H1 (cell line): ENCODE results near the gene TUT1. TPM values are rescaled to one million over a fixed set of nuclear protein-coding genes. Genes with fewer than 3 reads are reported as not detected.

Source experiments
- CTCF ChIA-PET: fragments of 300-600 bp; sonication (Branson Sonifier 250); formaldehyde crosslinking; loops from one replicate; lab custom pipeline; 2021; ENCODE audit not compliant: partially characterized antibody; lab: Charles Lee
- POLR2A ChIA-PET: fragments of 300-600 bp; sonication (Branson Sonifier 250); formaldehyde crosslinking; loops from one replicate; lab custom pipeline; 2021; ENCODE audit warnings: inconsistent platforms; ENCODE audit not compliant: partially characterized antibody; lab: Charles Lee
- DNase-seq, 2 experiments: peaks; one replicate each; pipeline versions ENCODE4 v3.0.0 to v3.0.0-alpha.2; 2010 to 2022; ENCODE audit warnings: low spot score in 2 of 2, low read depth in 1 of 2, mixed read lengths in 1 of 2
- FAIRE-seq: peaks from 2 replicates; lab custom pipeline; 2011; peaks lifted over from hg19 to GRCh38; lab: Jason Lieb, UNC
- H2AFZ ChIP-seq: 2 replicates; pipeline ENCODE4 v1.8.1; 2012; ENCODE audit warnings: low read length, inconsistent platforms
- H2AK5ac ChIP-seq: 2 replicates; pipeline ENCODE4 v1.6.1; 2013; ENCODE audit warnings: low read depth, low read length
- H2BK120ac ChIP-seq: replicated peaks from 2 replicates; pipeline ENCODE3; 2013; ENCODE audit warnings: low read depth, low read length, inconsistent platforms
- H2BK12ac ChIP-seq: 2 replicates; pipeline ENCODE4 v1.6.1; 2013; ENCODE audit warnings: low read depth, low read length
- H2BK15ac ChIP-seq: 2 replicates; pipeline ENCODE4 v1.6.1; 2013; ENCODE audit warnings: low read length
- H2BK20ac ChIP-seq: 2 replicates; pipeline ENCODE4 v1.6.1; 2013; ENCODE audit warnings: low read length
- H2BK5ac ChIP-seq: 2 replicates; pipeline ENCODE4 v1.6.1; 2013; ENCODE audit warnings: low read depth, low read length
- H3K14ac ChIP-seq: 2 replicates; pipeline ENCODE4 v1.6.1; 2013; ENCODE audit warnings: inconsistent platforms; ENCODE audit not compliant: insufficient read length
- H3K18ac ChIP-seq: 2 replicates; pipeline ENCODE4 v1.6.1; 2013; ENCODE audit warnings: low read length; ENCODE audit errors: extremely low read depth
- H3K23ac ChIP-seq: 2 replicates; pipeline ENCODE4 v1.6.1; 2013; ENCODE audit warnings: inconsistent platforms; ENCODE audit not compliant: insufficient read length
- H3K23me2 ChIP-seq: 2 replicates; pipeline ENCODE4 v1.6.1; 2013; ENCODE audit warnings: low read depth, low read length
- H3K27ac ChIP-seq: 2 replicates; pipeline ENCODE4 v1.6.1; 2011; ENCODE audit warnings: low read depth, low read length, inconsistent platforms
- H3K27me3 ChIP-seq, 4 experiments: replicated peaks in 1 of 4; 1 replicate in 1 of 4; 2 replicates in 3 of 4; pipeline versions ENCODE4 v1.6.1 to v1.8.1; 2011 to 2013; ENCODE audit warnings: low read length in 3 of 4, mild to moderate bottlenecking in 3 of 4, inconsistent platforms in 2 of 4, mixed read lengths in 2 of 4, moderate library complexity in 1 of 4; ENCODE audit not compliant: control insufficient read depth in 3 of 4, insufficient read depth in 3 of 4; ENCODE audit errors: extremely low read depth in 1 of 4
- H3K36me3 ChIP-seq, 4 experiments: 2 replicates each; pipeline versions ENCODE4 v1.6.1 to v1.8.1; 2011 to 2013; ENCODE audit warnings: mild to moderate bottlenecking in 4 of 4, low read length in 3 of 4, moderate library complexity in 2 of 4, control low read depth in 1 of 4, inconsistent platforms in 1 of 4; ENCODE audit not compliant: insufficient read depth in 4 of 4, control insufficient read depth in 2 of 4
- H3K4ac ChIP-seq: replicated peaks from 2 replicates; pipeline ENCODE3; 2013; ENCODE audit warnings: low read length, low read depth, mixed read lengths, inconsistent platforms; ENCODE audit not compliant: insufficient read length
- H3K4me1 ChIP-seq, 4 experiments: replicated peaks in 1 of 4; 1 replicate in 1 of 4; 2 replicates in 3 of 4; pipeline versions ENCODE4 v1.6.1 to v1.8.1; 2011 to 2013; ENCODE audit warnings: low read length in 3 of 4, inconsistent platforms in 2 of 4, mixed read lengths in 1 of 4; ENCODE audit not compliant: insufficient read depth in 4 of 4, control insufficient read depth in 3 of 4
- H3K4me2 ChIP-seq, 2 experiments: 2 replicates each; pipeline versions ENCODE4 v1.6.1 to v1.8.1; 2011 to 2013; ENCODE audit warnings: low read depth in 2 of 2, low read length in 2 of 2, control low read depth in 1 of 2, inconsistent platforms in 1 of 2, mild to moderate bottlenecking in 1 of 2; ENCODE audit not compliant: insufficient read depth in 1 of 2
- H3K4me3 ChIP-seq, 4 experiments: fragments of 200-600, 300-600 bp in 1 of 4; sonication (generic), shearing (Covaris generic), sonication (Bioruptor Twin) in 1 of 4; 2 replicates each; pipeline versions ENCODE4 v1.5.1 to v1.8.1; 2011 to 2016; ENCODE audit warnings: low read length in 4 of 4, low read depth in 3 of 4, control low read depth in 2 of 4, inconsistent platforms in 2 of 4, mild to moderate bottlenecking in 2 of 4, mixed read lengths in 1 of 4, moderate library complexity in 1 of 4; ENCODE audit not compliant: insufficient read depth in 2 of 4; ENCODE audit errors: extremely low read depth in 1 of 4
- H3K56ac ChIP-seq: replicated peaks from 2 replicates; pipeline ENCODE3; 2013; ENCODE audit warnings: low read depth, mild to moderate bottlenecking, mixed read lengths, low read length, inconsistent platforms; ENCODE audit not compliant: insufficient read length
- H3K79me1 ChIP-seq: 2 replicates; pipeline ENCODE4 v1.6.1; 2013; ENCODE audit warnings: low read depth, low read length, control low read depth
- H3K79me2 ChIP-seq, 2 experiments: 2 replicates each; pipeline versions ENCODE4 v1.6.1 to v1.8.1; 2012 to 2013; ENCODE audit warnings: low read length in 2 of 2, mild to moderate bottlenecking in 2 of 2, inconsistent platforms in 1 of 2; ENCODE audit not compliant: insufficient read depth in 2 of 2, control insufficient read depth in 1 of 2
- H3K9ac ChIP-seq, 4 experiments: replicated peaks in 1 of 4; 1 replicate in 1 of 4; 2 replicates in 3 of 4; pipeline versions ENCODE4 v1.6.1 to v1.8.1; 2011 to 2013; ENCODE audit warnings: low read depth in 3 of 4, low read length in 3 of 4, control low read depth in 2 of 4, mild to moderate bottlenecking in 2 of 4, moderate library complexity in 2 of 4, inconsistent platforms in 1 of 4; ENCODE audit errors: extremely low read depth in 1 of 4
- H3K9me3 ChIP-seq, 2 experiments: 2 replicates each; pipeline versions ENCODE4 v1.6.1 to v1.8.1; 2012 to 2013; ENCODE audit warnings: mild to moderate bottlenecking in 2 of 2, moderate library complexity in 2 of 2, control low read depth in 1 of 2, inconsistent platforms in 1 of 2, low read depth in 1 of 2, low read length in 1 of 2, mixed read lengths in 1 of 2; ENCODE audit not compliant: insufficient read depth in 2 of 2
- H4K20me1 ChIP-seq, 2 experiments: replicated peaks in 1 of 2; 2 replicates each; pipeline versions ENCODE3 to v1.8.1; 2011 to 2013; ENCODE audit warnings: inconsistent platforms in 2 of 2, low read length in 2 of 2, mild to moderate bottlenecking in 1 of 2; ENCODE audit not compliant: insufficient read depth in 2 of 2, control insufficient read depth in 1 of 2
- H4K5ac ChIP-seq: 2 replicates; pipeline ENCODE4 v1.6.1; 2013; ENCODE audit warnings: low read length, low read depth, mixed read lengths, inconsistent platforms; ENCODE audit not compliant: insufficient read length
- H4K8ac ChIP-seq: 2 replicates; pipeline ENCODE4 v1.8.0; 2013; ENCODE audit warnings: mild to moderate bottlenecking, moderate library complexity, low read length, inconsistent platforms; ENCODE audit not compliant: insufficient read depth; ENCODE audit errors: extremely low read depth
- H4K91ac ChIP-seq: replicated peaks from 2 replicates; pipeline ENCODE3; 2013; ENCODE audit warnings: low read length, mixed read lengths, inconsistent platforms; ENCODE audit not compliant: insufficient read length
- KDM5A ChIP-seq: fragments of 200-600 bp; IDR thresholded peaks from 2 replicates; pipeline ENCODE4 v1.7.1; 2012; ENCODE audit warnings: mild to moderate bottlenecking, low read length, inconsistent platforms, mixed read lengths
- RNF2 ChIP-seq: fragments of 200-900, 300-1000 bp; sonication (generic); IDR thresholded peaks from 2 replicates; pipeline ENCODE4 v1.7.1; 2016; ENCODE audit warnings: borderline replicate concordance, low read depth, mild to moderate bottlenecking, antibody characterized with exemption, low read length; ENCODE audit not compliant: poor library complexity, severe bottlenecking; ENCODE audit errors: missing control alignments
- SAP30 ChIP-seq: fragments of 300-600 bp; sonication (generic); IDR thresholded peaks from 2 replicates; pipeline ENCODE4 v1.7.1; 2012; ENCODE audit warnings: low read length, moderate library complexity, mild to moderate bottlenecking, inconsistent platforms; ENCODE audit not compliant: insufficient read depth, insufficient replicate concordance
- WGBS, 2 experiments: shearing (Covaris generic) in 1 of 2; methylation state at CpG; one replicate each; pipeline versions ENCODE4 v1.1.6 to v1.1.7; 2013 to 2015; ENCODE audit warnings: low lambda C conversion rate in 2 of 2, mixed read lengths in 2 of 2, inconsistent platforms in 1 of 2, low coverage in 1 of 2, missing lambda C conversion rate in 1 of 2; ENCODE audit not compliant: insufficient replicate concordance in 2 of 2, insufficient coverage in 1 of 2, insufficient read length in 1 of 2; ENCODE audit errors: extremely low coverage in 1 of 2, missing lambda C conversion rate in 1 of 2; 5-methylcytosine and 5-hydroxymethylcytosine counted together
- polyA plus RNA-seq, 7 experiments: library from polyadenylated mRNA; depleted of rRNA in 3 of 7; stranded (reverse) in 5 of 7; unstranded in 2 of 7; fragments of >200 nt in 5 of 7; fragments of 200-250 nt in 2 of 7; gene quantifications; 1 replicate in 5 of 7; 2 replicates in 1 of 7; 4 replicates in 1 of 7; pipeline versions ENCODE4 v1.2.1 to v1.2.3, GENCODE V29; 2011 to 2013; ENCODE audit warnings: missing spikeins in 2 of 7, mixed read lengths in 2 of 7
- total RNA-seq: library from RNA; stranded (reverse); fragmentation: NEBNext Ultra II Directional; extraction: Animal tissue kit (Norgen Biotek cat#: 25700); gene quantifications from 2 replicates; pipeline ENCODE4 v1.2.1, GENCODE V29; 2021

TUT1 gene
- total and polyA plus RNA-seq, 2 of the 8 experiments (the other 6 are each of a cell fraction or from before 2014, with no cell fraction given): 17.8 to 24.6 TPM

DNA sequence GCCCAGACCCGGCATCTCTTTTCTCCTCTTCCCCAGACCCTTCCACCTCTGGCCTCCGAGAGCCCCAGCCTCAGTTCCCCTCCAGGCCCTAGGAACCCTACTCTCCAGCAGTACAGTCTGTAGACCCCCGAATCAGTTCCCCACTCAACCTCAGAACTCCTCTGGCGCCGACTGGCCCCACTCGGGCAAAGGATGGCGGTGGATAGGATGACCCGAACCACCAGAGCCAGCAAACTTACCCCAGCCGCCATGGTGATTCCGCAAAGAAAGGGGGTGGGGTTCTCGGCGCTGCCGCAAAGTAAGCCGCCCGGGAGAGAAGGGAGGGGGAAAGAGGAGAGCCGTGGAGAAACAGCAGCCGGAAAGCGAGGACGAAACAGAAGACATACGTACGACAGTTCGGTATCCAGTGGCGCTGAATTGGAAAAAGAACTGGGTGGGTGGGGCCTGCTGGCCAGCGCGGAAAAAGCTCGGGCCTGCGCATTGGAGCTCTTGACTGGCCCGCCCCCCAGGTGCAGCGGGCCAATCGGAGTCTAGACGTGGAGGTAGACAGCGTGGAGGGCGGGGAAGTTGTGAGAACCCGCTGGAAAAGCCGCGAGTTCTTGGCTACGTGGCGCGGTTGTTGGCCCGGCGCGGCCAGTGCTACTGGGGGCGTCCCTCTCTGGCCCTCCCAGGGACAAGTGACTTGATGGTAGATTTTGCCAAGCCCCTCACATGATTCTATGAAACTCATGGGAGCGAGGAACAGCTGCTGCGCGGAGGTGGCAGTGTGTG, 17.5 kb downstream of the TUT1 start, which contains the start of gene EEF1G:
Gene EEF1G, minus strand, starts transcription at position 300 of the 771 bp plus-strand sequence. Its CDS starts 49 bp downstream, at position 251.
- Histone ChIP-seq H3K4me3 (peak within 1 kb of the TSS; percentile 90 to 100 (median 91)), H2BK15ac (no peak within 1 kb of the TSS), H3K9me3 (no peaks in the 10 kb centered on the region), H3K18ac (peak within 1 kb of the TSS; percentile 85), H2BK20ac (no peak within 1 kb of the TSS), H3K79me2 (peaks cover 0 to 45% of the 10 kb centered on the region in 2 experiments), H2AFZ (no peak within 1 kb of the TSS), H3K79me1 (0 out of 2 replicates have a peak, but pooled peaks cover 4% of the 10 kb centered on the region), H4K8ac (peak within 1 kb of the TSS; percentile 96), H3K14ac (no peak within 1 kb of the TSS), H4K20me1 (peaks cover 0 to 18% of the 10 kb centered on the region in 2 experiments), H2BK120ac (peak within 1 kb of the TSS; percentile 50), H3K23ac (no peak within 1 kb of the TSS), H4K5ac (peak within 1 kb of the TSS; percentile 96), H3K36me3 (peaks cover 29 to 53% (median 44%) of the 10 kb centered on the region in 4 experiments), H3K9ac (peak within 1 kb of the TSS; percentile 81 to 95 (median 94)), H3K4me1 (peaks cover 0 to 11% (median 7%) of the 10 kb centered on the region in 4 experiments; a peak in 4 of 7 replicates), H3K4me2 (peak within 1 kb of the TSS; percentile 79 to 85), H2BK12ac (no peak within 1 kb of the TSS; the same call in 1 of the 2 replicates), H3K23me2 (peaks cover 13% of the 10 kb centered on the region), H3K4ac (peak within 1 kb of the TSS; percentile 76), H3K27ac (peak within 1 kb of the TSS; percentile 75), H3K27me3 (no peaks in the 10 kb centered on the region), H2AK5ac (no peak within 1 kb of the TSS), H2BK5ac (peak within 1 kb of the TSS; percentile 62), H3K56ac (peak within 1 kb of the TSS; percentile 43), H4K91ac (peak within 1 kb of the TSS; percentile 79)
- POLR2A ChIA-PET: interaction anchor here (0.6 to 20.7 kb wide), 46 partner anchors 9 to 997 kb away, joined by 3 to 336 read pairs (median 4); partner anchors contain the start of genes BSCL2, C11orf98, CSKMT and GANAB
- CTCF ChIA-PET: interaction anchor here (0.9 to 1.9 kb wide), 9 partner anchors 13 to 191 kb away, joined by 3 to 11 read pairs (median 4); partner anchors contain the start of genes EML3 and MTA2
- FAIRE-seq: peak; percentile 63
- 0% methylated on average over 44 of the region's 46 CpGs; no CpG with 5 or more reads in 1 of the 2 experiments for WGBS, 2 experiments
- DNase-seq: peak; percentile 96 to 99
- no peak for TF ChIP-seq RNF2
- TF ChIP-seq SAP30: no peak
- TF ChIP-seq KDM5A: no peak
